ENCODE data around the gene STOX2.

Gene STOX2

DNA sequence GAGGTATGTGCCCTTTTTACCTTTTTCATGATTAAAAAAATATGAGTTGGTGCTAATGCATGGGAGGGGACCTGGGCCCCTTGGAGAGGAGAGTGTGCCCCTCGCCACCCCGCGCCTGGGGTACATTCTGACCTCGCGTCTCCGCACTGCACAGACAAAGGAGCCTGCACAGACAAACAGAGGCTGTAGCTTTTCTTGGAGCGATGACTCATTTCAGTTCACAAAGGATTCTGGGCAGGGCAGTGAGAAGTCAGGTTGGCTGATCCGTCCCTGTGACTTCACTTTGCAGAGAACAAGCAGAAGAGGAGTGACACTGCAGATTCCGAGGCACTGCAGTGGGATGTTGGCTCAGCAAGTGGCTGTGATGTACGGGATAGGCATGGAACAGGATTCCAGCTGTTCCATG, 82.9 kb downstream of the STOX2 start:
- no peak for DNase-seq

DNA sequence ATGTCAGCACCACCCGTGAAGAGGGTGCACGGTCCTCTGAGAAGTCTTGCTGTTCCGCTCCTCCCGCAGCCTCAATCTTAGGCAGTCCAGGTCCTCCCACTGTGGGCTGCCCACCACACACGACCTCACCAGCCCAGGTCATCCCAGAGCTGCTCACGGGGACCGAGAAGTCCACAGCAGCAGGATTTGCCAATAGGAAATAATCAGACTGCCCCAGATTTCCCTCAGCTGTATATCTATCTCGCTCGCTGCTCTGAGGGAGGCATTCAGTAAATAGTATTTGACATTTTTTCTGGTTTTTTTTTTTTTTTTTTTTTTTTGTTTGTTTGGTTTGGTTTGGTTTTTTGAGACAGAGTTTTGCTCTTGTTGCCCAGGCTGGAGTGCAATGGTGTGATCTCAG, 83.8 kb downstream of the STOX2 start:
- no peak for DNase-seq

DNA sequence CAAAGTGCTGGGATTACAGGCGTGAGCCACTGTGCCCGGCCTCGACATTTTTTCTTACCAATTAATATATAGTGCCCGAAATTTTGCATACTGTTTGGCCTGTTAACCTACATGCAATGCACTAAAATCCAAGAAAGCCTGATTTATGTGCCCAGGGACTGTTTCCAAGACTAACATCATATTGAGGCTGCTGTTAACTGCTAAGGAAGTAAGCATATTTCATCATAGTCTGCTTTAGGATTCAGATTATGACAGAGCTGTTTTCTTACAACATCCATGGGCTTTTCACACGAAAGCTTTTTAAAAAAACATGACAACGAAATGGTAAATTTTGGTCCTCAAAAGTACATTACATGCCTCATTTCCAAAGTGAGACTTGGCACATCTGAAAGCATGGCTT, 84.4 kb downstream of the STOX2 start:
- no peak for DNase-seq

DNA sequence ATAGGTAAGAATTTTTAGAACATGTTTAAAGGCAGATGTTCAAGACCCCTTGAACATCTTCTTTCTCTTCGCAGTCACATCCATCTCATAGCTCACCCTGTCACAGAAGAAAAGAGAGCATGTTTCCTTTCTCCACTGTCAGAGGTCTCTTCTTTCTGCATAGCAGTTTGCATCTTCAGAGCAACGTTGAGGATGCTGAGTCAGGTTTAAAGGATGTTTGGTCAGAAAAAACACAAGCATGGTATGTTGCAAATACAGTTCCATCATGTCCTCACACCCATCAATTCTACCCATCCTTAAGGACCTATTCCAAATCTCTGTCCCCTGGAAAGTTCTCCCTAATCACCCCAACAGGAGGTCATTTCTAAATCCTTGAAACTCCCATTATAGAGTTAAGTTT, 84.8 kb downstream of the STOX2 start:
- no peak for DNase-seq

DNA sequence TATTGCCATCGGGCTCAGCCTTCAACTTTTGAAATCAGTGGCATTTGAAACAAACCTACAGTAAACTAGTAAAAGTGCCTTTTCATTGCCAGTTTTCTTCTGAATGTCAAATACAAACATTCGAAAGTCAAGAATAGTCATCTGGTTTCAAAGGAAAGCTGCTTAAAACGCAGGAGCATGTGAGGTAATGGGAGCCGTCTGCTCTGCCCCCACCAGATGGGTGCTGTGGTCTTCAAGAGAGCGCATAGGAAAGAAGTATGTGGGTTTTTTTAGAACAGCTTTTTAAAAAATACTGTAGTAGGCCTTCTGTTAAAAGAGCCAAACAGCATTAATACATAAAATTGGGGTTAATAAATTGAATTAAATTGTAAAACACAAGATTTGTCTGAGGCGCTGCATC, 88.6 kb downstream of the STOX2 start:
- DNase-seq = no peak

DNA sequence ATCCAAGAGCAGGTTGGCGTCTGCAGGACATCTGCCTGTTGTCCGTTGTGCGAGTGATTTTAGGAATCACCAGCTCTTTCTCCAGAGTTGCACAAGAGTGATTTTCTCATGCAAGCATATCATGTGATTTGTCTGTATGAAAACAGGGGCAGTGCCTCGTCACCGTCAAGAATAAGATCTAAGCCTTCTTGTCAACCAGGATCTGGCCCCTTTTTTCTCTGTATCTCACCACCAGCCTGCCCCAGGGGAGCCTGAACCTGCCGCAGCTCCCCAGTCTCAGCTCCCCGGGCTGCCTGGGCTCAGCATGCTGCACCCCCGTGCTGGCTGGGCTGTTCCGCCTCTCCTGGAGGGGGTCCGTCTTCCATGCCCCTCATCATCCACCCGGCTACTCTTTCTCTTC, 90.5 kb downstream of the STOX2 start:
- DNase-seq = no peak

DNA sequence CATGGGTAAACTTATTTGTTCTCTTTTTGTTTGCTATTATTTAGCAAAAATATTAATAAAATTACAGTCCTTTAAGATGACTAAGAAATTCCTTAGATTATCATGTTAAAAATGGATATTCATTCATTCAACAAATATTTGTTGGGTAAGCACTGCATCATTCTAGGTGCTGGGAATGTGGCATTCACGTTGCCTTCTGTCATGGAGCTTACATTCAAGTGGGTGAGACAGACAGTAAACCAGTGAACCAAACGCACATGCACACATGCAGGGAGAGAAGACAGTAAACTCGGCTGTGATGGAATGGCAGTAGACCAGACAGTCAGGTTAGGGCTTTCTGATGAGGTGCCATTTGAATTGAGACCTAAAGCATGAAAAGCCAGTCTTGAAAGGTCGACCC, 91.8 kb downstream of the STOX2 start:
- no peak for DNase-seq

DNA sequence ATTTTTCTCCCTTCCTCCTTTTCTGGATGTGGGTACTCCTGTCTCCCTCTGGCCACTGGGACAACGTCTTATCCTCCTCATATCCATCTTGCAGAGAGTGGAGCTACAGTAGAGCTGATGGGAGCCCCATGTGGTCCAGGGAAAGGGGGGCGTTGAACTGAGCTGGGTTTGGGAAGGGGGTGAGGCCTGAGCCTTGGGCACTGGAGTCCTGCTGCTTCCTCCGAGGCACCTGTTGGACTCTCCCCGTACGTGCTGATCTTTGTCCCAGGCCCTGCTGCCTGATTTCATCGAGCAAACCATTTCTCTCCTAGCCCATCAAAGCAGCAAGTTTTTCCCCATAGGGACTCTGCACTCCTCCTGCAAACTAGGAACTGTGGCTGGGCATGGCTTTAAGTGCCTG, 94.3 kb downstream of the STOX2 start:
- DNase-seq = no peak

DNA sequence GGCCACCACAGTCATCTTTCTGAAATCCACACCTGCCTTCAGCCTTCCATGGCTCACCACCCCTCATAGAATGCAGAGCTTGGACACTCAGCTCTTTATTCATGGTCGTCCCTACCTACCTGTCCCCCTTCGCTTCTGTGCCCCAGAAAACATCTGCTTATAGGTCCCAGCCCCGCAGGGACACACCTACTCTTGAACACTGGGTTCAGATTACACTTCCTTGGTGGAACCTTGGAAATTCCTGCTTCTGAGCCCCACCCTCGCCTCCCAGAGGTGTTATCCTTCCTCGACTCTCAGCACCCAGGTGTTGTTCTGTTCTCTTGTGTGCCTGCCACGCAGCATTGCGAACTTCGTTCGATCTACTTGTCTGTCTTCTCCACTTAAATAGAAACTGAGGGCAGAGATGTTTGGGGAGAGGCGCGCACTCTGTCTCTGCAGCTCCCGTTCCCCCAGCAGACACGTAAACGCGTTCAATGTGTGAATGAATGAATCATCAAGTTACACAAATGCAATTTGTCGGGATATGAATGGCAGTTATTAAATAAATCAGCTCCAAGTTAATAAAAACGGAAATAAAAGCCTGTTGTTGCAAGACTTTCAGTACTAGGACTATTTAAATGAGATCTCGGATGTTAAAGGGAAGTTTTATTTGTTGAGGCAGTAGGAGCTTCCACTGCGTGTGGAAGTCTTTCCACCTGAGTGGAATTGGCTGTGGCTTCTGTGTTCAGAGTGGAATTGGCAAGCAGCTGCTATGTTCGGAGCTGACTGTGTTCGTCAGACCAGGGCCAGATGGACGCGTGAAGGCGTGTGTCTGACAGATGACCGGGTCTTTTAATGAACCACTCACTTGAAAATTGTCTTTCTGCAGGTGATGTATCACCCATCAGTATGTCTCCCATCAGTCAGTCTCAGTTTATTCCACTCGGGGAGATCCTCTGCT, 95.6 kb downstream of the STOX2 start:
- no peak for DNase-seq

DNA sequence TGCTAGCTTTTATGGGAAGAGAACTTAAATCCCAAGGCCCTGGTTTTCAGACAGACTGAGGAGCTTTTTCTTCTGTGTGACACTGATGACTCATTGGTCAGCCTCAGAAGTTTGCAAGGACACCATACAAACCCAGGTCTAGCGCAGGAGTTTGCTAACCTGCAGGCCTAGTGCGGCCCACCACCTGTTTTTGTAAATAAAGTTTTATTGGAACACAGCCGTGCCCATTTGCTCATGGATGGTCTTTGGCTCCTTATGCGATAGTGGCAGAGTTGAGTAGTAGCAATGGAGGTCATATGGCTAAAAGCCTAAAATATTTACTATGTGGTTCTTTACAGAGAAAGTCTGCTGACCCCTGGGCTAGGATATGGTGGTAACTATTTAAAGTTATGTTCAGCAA, 98.3 kb downstream of the STOX2 start:
- DNase-seq = no peak

DNA sequence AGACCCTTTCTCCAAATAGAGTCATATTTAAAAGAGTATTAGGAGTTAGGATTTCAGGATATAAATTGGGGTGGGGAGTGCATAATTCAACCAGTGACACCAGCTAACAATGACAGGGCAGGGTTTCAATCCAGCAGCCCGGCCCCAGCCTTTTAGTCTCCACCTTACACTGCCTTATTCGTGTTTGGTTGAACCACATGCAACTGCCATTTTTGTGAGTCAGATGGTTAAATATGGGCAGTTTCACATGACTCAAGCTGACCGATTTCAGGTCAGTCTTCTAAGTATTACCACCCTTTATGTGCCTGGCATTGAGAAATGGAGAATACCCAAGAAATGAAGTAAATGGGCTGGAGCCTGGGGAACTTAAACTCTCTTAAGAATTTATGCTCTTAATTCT, 102.8 kb downstream of the STOX2 start:
- no peak for DNase-seq

DNA sequence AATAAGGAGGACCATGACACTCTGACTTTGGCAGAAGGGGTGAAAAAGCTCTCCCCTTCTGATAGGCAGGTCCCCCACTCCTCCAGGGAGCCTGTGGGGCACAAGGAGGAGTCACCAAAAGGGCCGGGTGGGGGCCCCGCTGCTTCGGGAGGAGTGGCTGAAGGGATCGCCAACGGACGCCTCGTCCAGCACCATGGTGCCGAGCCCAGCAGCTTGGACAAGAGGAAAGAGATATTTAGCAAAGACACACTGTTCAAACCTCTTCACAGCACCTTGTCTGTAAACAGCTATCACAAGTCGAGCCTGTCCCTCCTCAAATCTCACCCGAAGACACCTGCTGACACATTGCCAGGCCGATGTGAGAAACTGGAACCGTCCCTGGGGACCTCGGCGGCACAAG, 105.6 kb downstream of the STOX2 start:
- no peak for DNase-seq

DNA sequence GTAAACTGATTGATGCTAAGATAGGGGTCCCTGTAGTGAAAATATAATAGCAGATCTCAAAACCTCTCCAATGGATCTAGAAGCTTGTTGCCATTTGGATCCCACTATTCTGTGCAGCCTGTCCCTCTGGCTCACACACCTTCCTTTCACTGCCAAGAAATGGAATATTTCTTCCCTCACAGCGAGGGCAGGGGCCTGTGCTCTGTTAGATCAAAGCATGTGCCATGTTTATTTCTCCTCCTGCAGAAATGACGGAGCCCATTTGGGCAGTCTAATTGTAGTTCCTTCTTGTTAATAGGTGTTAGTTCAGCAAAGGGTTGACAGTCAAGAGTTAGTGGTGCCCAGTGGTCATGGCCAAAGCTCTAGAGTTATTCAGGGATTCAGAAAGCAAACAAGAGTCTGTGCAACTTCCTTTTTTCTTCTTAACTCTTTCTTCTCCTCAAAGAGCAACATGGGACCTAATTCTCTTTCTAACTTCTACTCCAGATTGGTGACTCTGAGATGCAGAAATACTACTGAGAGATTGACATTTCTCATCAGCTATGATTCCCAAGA, 106.8 kb downstream of the STOX2 start:
- no peak for DNase-seq

DNA sequence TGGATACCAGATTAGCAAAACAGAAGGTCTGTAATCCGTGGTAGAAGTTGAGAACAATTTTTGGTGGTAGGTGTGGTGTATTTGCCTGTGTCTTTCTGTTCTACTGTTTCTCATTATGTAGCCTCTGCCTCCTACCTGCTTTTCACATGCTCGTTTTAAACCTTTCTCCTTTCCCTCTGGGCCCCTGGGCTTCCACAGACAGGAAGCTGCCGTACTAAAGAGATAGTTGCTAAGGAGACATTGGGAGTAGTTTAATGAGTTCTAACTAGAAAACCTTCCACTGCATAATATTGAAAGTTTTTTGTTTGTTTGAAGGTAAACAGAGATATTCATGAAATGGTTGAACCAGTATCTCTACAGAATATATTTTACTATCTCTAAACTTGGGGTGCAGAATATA, 107.8 kb downstream of the STOX2 start:
- no peak for DNase-seq

DNA sequence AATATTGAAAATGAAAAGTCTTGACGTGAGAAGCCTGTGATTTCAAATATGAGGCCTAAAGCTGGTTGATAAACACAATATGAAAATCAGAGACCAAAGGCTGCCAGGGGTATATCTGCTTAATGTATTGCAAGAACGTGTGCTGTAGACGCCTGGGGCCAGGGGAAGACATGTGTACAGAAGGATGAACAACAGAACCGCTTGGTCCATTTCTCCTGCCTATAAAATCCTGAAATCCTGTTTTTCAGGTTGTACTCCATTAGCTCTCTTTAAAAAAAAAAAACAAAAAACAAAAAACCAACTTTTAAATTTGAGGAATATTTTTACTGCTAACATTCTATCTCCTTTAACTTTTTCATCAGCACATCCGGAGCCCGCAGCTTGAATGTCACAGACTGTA, 109.2 kb downstream of the STOX2 start:
- no peak for DNase-seq

DNA sequence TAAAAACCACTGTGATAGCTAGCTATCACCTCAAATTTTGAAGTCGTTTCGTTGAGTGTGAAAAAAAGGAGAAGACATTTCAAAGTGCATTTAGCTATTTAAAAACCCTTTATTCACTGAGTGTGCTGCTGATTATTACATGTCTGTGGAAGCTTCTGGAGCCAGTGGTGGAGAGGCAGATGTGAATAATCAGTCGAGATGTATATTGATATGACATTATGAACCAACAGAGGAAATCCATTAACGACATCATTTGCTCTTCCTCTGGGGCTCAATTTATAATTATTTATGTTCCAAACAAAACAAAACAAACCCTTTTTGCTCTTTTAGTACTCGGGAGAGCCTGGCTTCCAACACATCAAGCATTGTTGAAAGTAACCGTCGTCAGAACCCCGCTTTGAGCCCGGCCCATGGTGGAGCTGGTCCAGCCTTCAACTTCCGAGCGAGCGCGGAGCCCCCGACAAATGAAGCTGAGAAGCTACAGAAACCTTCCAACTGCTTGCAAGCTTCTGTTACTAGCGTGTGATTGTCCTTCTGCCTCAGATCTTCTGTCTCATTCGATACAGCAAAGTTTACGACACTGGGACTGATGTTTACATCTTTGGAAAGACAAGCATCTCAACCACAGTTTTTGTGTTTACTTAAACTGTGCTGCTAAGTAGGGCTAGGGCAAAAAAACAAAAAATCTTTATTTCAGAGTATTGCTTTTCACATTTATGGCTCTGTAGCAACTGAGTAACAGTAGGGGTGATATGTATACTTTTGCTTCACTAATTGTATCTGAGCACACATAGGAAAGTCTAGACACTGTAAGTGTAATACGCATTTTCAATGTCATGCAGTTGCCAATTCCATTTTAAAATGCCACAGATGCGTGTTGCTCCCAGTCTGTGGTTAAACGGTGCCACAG, 111.9 kb downstream of the STOX2 start:
- DNase-seq = no peak

DNA sequence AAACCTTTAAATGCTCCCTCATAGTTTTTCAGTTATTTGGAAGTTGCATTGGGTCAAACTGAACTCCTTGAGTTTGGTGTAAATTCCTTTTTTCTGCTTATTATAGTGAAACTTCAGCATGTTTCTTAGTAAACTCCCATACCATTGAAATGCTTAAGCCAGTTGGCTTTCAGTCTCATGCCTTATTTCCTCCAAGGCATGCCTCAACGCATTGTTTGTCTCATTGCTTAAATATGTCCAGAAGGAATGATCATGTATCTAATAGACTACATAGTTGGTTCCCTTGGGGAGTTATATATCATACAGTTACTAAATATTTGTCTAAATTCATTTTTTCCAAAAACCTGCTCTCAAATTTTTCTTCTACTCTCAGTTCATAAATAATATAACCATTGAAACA, 114.0 kb downstream of the STOX2 start:
- no peak for DNase-seq

DNA sequence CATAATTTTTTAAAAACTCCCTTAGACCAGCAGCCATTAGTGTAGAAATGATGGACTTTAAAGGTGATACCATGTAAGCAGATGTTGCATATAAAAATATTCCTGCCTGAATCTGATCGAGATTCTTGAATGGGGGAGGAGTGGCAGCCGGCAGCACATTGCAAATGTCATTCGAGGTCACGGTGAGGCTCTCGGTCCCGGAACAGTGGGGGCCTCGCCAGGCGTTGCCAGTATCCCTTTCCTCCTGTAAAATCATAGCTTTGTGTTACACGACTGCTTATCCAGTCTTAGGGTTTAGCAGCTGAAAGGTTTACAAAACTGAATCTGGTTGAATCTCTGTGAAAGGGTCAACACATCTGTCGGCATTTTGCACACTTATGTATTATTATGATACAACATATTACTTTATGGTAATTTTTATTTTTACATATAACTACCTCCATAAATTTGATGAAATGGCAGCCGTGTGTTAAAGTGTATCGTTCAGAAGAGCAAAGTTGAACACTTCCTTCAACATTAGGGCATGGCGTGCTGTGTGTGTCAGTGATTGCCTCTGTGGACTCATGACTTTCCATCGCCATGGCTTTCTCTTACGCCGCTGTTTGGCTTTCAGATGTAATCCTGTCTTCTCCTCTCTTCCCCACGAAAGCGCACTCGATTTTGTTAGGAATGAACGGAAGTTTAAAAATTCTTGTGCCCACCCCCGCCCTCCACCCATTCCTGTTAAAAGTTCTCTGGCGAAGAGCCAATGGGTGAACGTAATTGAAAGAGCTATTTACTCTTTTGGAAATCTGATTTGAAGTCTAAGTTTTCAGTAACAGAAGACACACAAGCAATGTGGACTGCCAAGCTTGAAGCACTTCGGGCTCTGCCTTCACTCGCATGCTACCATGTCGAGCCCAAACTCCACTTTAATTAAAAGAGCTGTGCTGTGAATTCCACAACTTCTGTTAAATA, 114.8 kb downstream of the STOX2 start:
- no peak for DNase-seq

DNA sequence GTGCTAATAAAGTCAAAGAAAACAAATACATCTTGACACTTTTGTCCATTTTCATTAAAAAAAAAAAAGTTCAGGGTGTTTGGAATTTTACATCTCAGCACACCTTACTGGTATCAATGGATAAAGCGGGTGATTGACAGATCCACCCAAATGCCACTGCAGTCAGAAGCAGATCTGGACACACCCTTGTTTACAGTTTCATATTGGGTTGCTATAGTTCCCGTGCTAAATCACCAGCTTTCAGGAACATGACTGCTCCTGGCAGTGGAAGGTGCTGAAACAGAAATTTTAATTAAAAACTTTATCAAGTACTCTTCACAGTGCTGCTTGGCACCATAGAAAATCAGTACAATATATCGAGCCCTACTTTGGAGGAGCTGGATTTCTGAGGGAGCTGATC, 116.3 kb downstream of the STOX2 start:
- DNase-seq = no peak

DNA sequence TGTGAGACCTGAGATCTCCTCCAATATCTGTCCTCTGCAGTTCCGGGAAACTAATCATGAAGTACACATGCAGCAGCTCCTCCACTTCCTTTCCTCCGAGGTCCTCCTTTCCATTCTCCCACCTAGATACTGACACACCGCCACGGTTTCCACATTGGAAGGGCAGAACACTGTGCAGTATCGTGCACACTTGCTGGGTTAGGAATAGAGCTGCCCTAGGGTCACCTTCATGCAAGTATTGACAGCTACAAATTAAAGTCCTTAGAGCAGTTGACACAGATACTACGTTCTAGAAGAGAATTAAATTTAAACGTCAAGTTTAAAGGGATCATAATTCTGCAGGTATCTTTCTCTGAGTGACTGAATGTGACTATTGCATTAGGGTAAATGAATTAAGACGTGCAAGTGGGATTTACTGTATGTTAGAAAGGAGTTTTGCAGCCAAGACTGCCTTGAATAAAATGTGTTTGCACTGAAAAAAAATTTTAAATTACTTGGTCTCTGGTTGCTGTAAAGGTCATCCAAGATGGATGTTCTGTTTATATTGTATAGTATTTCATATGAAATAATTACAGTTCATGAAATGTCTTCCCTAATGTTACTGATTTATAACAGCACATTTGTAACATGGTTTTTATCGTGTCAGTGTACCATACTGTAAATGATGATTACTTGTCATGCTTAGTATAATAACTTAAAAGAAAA, 117.7 kb downstream of the STOX2 start:
- DNase-seq = no peak

DNA sequence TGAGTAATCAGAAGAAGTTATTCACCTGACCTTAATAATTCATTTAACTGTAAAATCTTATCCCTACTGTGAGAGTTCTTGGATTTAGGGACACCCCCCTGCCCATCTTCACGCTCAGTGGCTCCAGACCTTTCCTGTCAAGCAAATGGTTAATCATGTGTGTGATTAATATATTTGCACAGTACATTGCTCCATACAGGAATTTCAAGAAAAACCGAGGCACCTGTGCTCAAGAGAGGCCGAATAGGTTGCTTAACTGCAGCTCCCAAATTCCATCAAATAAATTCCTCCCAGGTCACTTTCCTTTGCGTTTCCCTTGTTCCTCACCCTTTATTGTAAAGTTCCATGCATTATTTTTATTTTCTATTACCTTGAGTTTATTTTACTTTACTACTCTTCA, 119.5 kb downstream of the STOX2 start:
- no peak for DNase-seq
